GM23338 (cell line): Measurements from ENCODE around the gene TYROBP. TPM values are rescaled to one million over a fixed set of nuclear protein-coding genes. Genes with fewer than 3 reads are reported as not detected.
A peak's percentile ranks its signal among the peaks of the same experiment; 100 is the strongest.

Source experiments
- ATAC-seq: fragments of 200-7000 bp; cut with Tn5 transposase; 3 replicates; pipeline ENCODE4 v1.9.1; 2020
- DNase-seq: peaks from one replicate; pipeline ENCODE4 v3.0.0-alpha.2; 2015; ENCODE audit warnings: low spot score
- H2AFZ ChIP-seq: fragments of 200-600 bp; sonication (generic); 2 replicates; pipeline ENCODE4 v1.8.0; 2016; ENCODE audit warnings: antibody characterized with exemption, mild to moderate bottlenecking, moderate library complexity
- H3F3A ChIP-seq: fragments of 200-600 bp; sonication (generic); replicated peaks from 2 replicates; pipeline ENCODE4 v1.8.0; 2017; ENCODE audit warnings: antibody characterized with exemption, mixed run types, low read depth
- H3K27ac ChIP-seq: fragments of 200-600 bp; sonication (generic); 2 replicates; pipeline ENCODE4 v1.6.1; 2016; ENCODE audit warnings: low read depth
- H3K27me3 ChIP-seq: fragments of 200-600 bp; sonication (generic); 2 replicates; pipeline ENCODE4 v1.8.0; 2016; ENCODE audit warnings: mild to moderate bottlenecking, mixed run types, moderate library complexity; ENCODE audit not compliant: insufficient read depth
- H3K36me3 ChIP-seq: fragments of 200-600 bp; sonication (generic); 2 replicates; pipeline ENCODE4 v1.8.0; 2016; ENCODE audit warnings: mild to moderate bottlenecking; ENCODE audit not compliant: insufficient read depth
- H3K4me1 ChIP-seq: fragments of 200-600 bp; sonication (generic); 2 replicates; pipeline ENCODE4 v1.8.0; 2016; ENCODE audit warnings: mild to moderate bottlenecking, moderate library complexity; ENCODE audit not compliant: insufficient read depth
- H3K4me2 ChIP-seq: fragments of 200-600 bp; sonication (generic); 2 replicates; pipeline ENCODE4 v1.7.1; 2017; ENCODE audit warnings: mixed run types
- H3K4me3 ChIP-seq: fragments of 200-600 bp; sonication (generic); 2 replicates; pipeline ENCODE4 v1.6.1; 2016; ENCODE audit warnings: mixed run types
- H3K79me2 ChIP-seq: fragments of 200-600 bp; sonication (generic); replicated peaks from 2 replicates; pipeline ENCODE4 v1.8.0; 2017; ENCODE audit warnings: mild to moderate bottlenecking; ENCODE audit not compliant: insufficient read depth
- H3K9me2 ChIP-seq: fragments of 200-600 bp; sonication (generic); 2 replicates; pipeline ENCODE4 v1.8.0; 2017; ENCODE audit not compliant: insufficient read depth
- H4K20me1 ChIP-seq: fragments of 200-600 bp; sonication (generic); replicated peaks from 2 replicates; pipeline ENCODE4 v1.8.0; 2017; ENCODE audit warnings: mild to moderate bottlenecking; ENCODE audit not compliant: insufficient read depth
- H3K27ac Mint-ChIP-seq: 2 replicates; pipeline ENCODE4 v1.8.0; 2020; ENCODE audit warnings: inconsistent platforms, mild to moderate bottlenecking, moderate library complexity, mixed read lengths
- H3K27me3 Mint-ChIP-seq: 3 replicates; pipeline ENCODE4 v1.8.0; 2022; ENCODE audit warnings: low read depth, mild to moderate bottlenecking, moderate library complexity, mixed read lengths, inconsistent platforms; ENCODE audit not compliant: insufficient read depth, poor library complexity
- H3K36me3 Mint-ChIP-seq: 3 replicates; pipeline ENCODE4 v1.8.0; 2021; ENCODE audit warnings: low read depth, mild to moderate bottlenecking, inconsistent platforms, moderate library complexity, mixed read lengths
- H3K4me1 Mint-ChIP-seq: 3 replicates; pipeline ENCODE4 v1.8.0; 2020; ENCODE audit warnings: mild to moderate bottlenecking, inconsistent platforms, mixed read lengths
- H3K4me3 Mint-ChIP-seq: 3 replicates; pipeline ENCODE4 v1.8.0; 2021; ENCODE audit warnings: moderate library complexity, mild to moderate bottlenecking, inconsistent platforms, mixed read lengths
- H3K9me3 Mint-ChIP-seq: 3 replicates; pipeline ENCODE4 v1.8.0; 2020; ENCODE audit warnings: moderate library complexity, mild to moderate bottlenecking, inconsistent platforms, mixed read lengths
- CREB1 ChIP-seq: fragments of 250-450 bp; sonication (Bioruptor Pico); IDR thresholded peaks from 2 replicates; pipeline ENCODE4 v1.5.0; 2020; ENCODE audit warnings: low read depth, mild to moderate bottlenecking, moderate library complexity
- CTCF ChIP-seq, 2 experiments: fragments of 200-600 bp in 1 of 2; sonication (generic) in 1 of 2; conservative IDR thresholded peaks; 2 replicates each; pipeline versions ENCODE4 v1.5.1 to v1.6.1; 2016 to 2017; ENCODE audit warnings: antibody characterized with exemption in 2 of 2, low read depth in 2 of 2, mild to moderate bottlenecking in 2 of 2, moderate library complexity in 1 of 2
- EZH2phosphoT487 ChIP-seq: fragments of 200-600 bp; sonication (generic); IDR thresholded peaks from one replicate; pipeline ENCODE4 v1.8.1; 2018; ENCODE audit warnings: antibody characterized with exemption; ENCODE audit not compliant: unreplicated experiment
- JUNB ChIP-seq: IDR thresholded peaks from one replicate; pipeline ENCODE4 v1.6.1; 2016; ENCODE audit warnings: antibody characterized with exemption; ENCODE audit not compliant: unreplicated experiment
- POLR2AphosphoS5 ChIP-seq: IDR thresholded peaks from 2 replicates; pipeline ENCODE4 v1.6.1; 2016; ENCODE audit warnings: antibody characterized with exemption, low read depth
- ZNF331 ChIP-seq: fragments of 250-450 bp; sonication (Bioruptor Pico); IDR thresholded peaks from 2 replicates; pipeline ENCODE4 v1.5.0; 2020; ENCODE audit warnings: low read depth, mild to moderate bottlenecking, moderate library complexity
- ZNF462 ChIP-seq: fragments of 250-450 bp; sonication (Bioruptor Pico); IDR thresholded peaks from 2 replicates; pipeline ENCODE4 v1.5.0; 2020; ENCODE audit warnings: mild to moderate bottlenecking, moderate library complexity
- polyA plus RNA-seq: library from polyadenylated mRNA; unstranded; fragments of >200 nt; fragmentation: Nextera tagmentation; extraction: Ambion mirVana; gene quantifications from 2 replicates; pipeline ENCODE4 v1.2.1, GENCODE V29; 2016
- total RNA-seq: library from RNA; depleted of rRNA; stranded (reverse); fragments of >200 nt; shearing (Covaris generic); gene quantifications from 2 replicates; pipeline ENCODE4 v1.2.3, GENCODE V29; 2014

Gene TYROBP
- total and polyA plus RNA-seq, 2 experiments from 2014 or later = not detected

- ATAC-seq = no peak
Observed at GRCh38 chr19:35901055-35901644, 6.9 kb downstream of the TYROBP start.

GRCh38 chr19:35899547-35900214 lies 8.4 kb downstream of the TYROBP start:
- H4K20me1 ChIP-seq = no peaks in the 10 kb centered on the region
- DNase-seq = peak; percentile 83
- H3K9me2 ChIP-seq = no peaks in the 10 kb centered on the region
- peaks cover 23% of the 10 kb centered on the region for H3K4me1 ChIP-seq
- H3K27ac ChIP-seq = peak overlapping the region; percentile 74
- H3F3A ChIP-seq = peaks cover 20% of the 10 kb centered on the region; the same call in 1 of the 2 replicates
- Mint-ChIP-seq H3K36me3 (peaks cover 21% of the 10 kb centered on the region), H3K4me3 (peak overlapping the region; percentile 95), H3K27ac (peak overlapping the region; percentile 84; the same call in 1 of the 2 replicates), H3K4me1 (peaks cover 26% of the 10 kb centered on the region), H3K27me3 (peaks cover 23% of the 10 kb centered on the region), H3K9me3 (no peaks in the 10 kb centered on the region)
- ATAC-seq = peak; percentile 36
- peaks cover 12% of the 10 kb centered on the region; the same call in 1 of the 2 replicates for H3K36me3 ChIP-seq
- peak overlapping the region; percentile 99 for H3K4me3 ChIP-seq
- H3K79me2 ChIP-seq = peaks cover 13% of the 10 kb centered on the region
- TF ChIP-seq ZNF331 (CRISPR knock-in tag) (no peak), CREB1 (CRISPR knock-in tag) (peak; percentile 83), POLR2AphosphoS5 (peak; percentile 56)
- H3K27me3 ChIP-seq = no peaks in the 10 kb centered on the region
- H3K4me2 ChIP-seq = peak overlapping the region; percentile 96
- peak overlapping the region; percentile 87 for H2AFZ ChIP-seq

More at GRCh38 chr19:35901055-35901644, 6.9 kb downstream of the TYROBP start:
- Mint-ChIP-seq H3K4me3 (peak overlapping the region; percentile 95), H3K9me3 (no peaks in the 10 kb centered on the region), H3K27me3 (peaks cover 25% of the 10 kb centered on the region), H3K27ac (no peak overlapping the region), H3K36me3 (peaks cover 9% of the 10 kb centered on the region), H3K4me1 (peaks cover 26% of the 10 kb centered on the region)
- Histone ChIP-seq H3K27me3 (no peaks in the 10 kb centered on the region), H3K27ac (no peak overlapping the region), H3K4me2 (peak overlapping the region; percentile 96), H3F3A (peaks cover 20% of the 10 kb centered on the region; the same call in 1 of the 2 replicates), H3K4me1 (peaks cover 23% of the 10 kb centered on the region), H3K4me3 (peak overlapping the region; percentile 99), H2AFZ (no peak overlapping the region; the same call in 1 of the 2 replicates), H4K20me1 (no peaks in the 10 kb centered on the region), H3K36me3 (peaks cover 5% of the 10 kb centered on the region; the same call in 1 of the 2 replicates), H3K79me2 (peaks cover 13% of the 10 kb centered on the region), H3K9me2 (no peaks in the 10 kb centered on the region)
- no peak for TF ChIP-seq CREB1 (CRISPR knock-in tag)
- TF ChIP-seq EZH2phosphoT487 = no peak
- no peak for TF ChIP-seq CTCF (conservative IDR thresholded peaks at IDR 0.05; ENCODE audit: low read depth in 2 of 2)
- peak; percentile 21 for DNase-seq

- Histone ChIP-seq H4K20me1 (no peaks in the 10 kb centered on the region), H3K4me1 (peaks cover 23% of the 10 kb centered on the region), H3K27me3 (no peaks in the 10 kb centered on the region), H3K79me2 (peaks cover 13% of the 10 kb centered on the region), H3K4me3 (peak overlapping the region; percentile 99), H3K4me2 (peak overlapping the region; percentile 96), H3K36me3 (peaks cover 18% of the 10 kb centered on the region), H3F3A (peaks cover 20% of the 10 kb centered on the region; the same call in 1 of the 2 replicates), H2AFZ (peak overlapping the region; percentile 87), H3K27ac (no peak overlapping the region), H3K9me2 (no peaks in the 10 kb centered on the region)
- peak overlapping the region; percentile 95 for H3K4me3 Mint-ChIP-seq
- peaks cover 23% of the 10 kb centered on the region for H3K4me1 Mint-ChIP-seq
- H3K9me3 Mint-ChIP-seq = no peaks in the 10 kb centered on the region
- H3K27ac Mint-ChIP-seq = peak overlapping the region; percentile 92; the same call in 1 of the 2 replicates
- peaks cover 18% of the 10 kb centered on the region for H3K27me3 Mint-ChIP-seq
- ATAC-seq = peak; percentile 5; the same call in 2 of the 3 replicates
- H3K36me3 Mint-ChIP-seq = peaks cover 25% of the 10 kb centered on the region
- peak; percentile 40 for DNase-seq
- no peak for TF ChIP-seq POLR2AphosphoS5
- TF ChIP-seq ZNF331 (CRISPR knock-in tag) = no peak
- TF ChIP-seq JUNB = no peak
- no peak for TF ChIP-seq ZNF462
Observed at GRCh38 chr19:35898499-35898809, 9.6 kb downstream of the TYROBP start.
